Heart left ventricle (tissue), 13 donors: Measurements from ENCODE around the gene RNF32.

ENCODE experiments used
- CTCF ChIP-seq, 12 donors: fragments of 200-600 bp; sonication (generic) in 4 of 12; IDR thresholded peaks; one replicate each; pipeline versions ENCODE4 v1.5.0 to v1.8.0; 2018 to 2022; ENCODE audit warnings: antibody characterized with exemption in 12 of 12, mild to moderate bottlenecking in 5 of 12
- POLR2A ChIP-seq, 2 donors: fragments of 450-650 bp; IDR thresholded peaks; one replicate each; pipeline ENCODE4 v1.6.1; 2017; ENCODE audit warnings: antibody characterized with exemption in 2 of 2, mild to moderate bottlenecking in 2 of 2, moderate library complexity in 2 of 2
- donor health status: ischemic (EF 13 %, LVEDD 7.1; RV severe dilation, severe dysfunction).
- donor health status: DM: no; HTN: yes; CAD: no.
- donor health status: DM: no; HTN: no; CAD: no.
- donor health status: ischemic (EF 25% LVEDD 6.9; RV normal size, moderate dysfunction).
- donor health status: ischemic (EF 25% LVEDD 5.7; RV mildly dilated, moderate dysfunction).
- donor health status: ischemic (EF 35%, LVEDD 5.7; RV mildly dilated, moderate dysfunction).
- donor health status: nonischemic (EF 11% LVEDD 7.7; RV severe dilation, severe dysfunction).
- donor health status: DM: yes; HTN: yes; CAD: no.
- donor health status: PGD.
- donor health status: ischemic (EF 29% LVEDD 5.4; RV normal size, mild dysfunction).
- donor health status: nonischemic (EF 23%, LVEDD 6.1; RV moderate dilation, normal function).

GRCh38 chr7:156659203-156659602 is 18.6 kb downstream of the RNF32 start:
- TF ChIP-seq POLR2A (IDR thresholded peaks at IDR 0.05): no peak
- TF ChIP-seq CTCF (IDR thresholded peaks at IDR 0.05): no peak
